ENCODE data around the gene MAPK8.
"Not testable (repeated sequence)": the region's sequence is repeated elsewhere in the genome, so short reads cannot be mapped to it uniquely, and the experiment has no call there.

The MAPK8 gene

DNA sequence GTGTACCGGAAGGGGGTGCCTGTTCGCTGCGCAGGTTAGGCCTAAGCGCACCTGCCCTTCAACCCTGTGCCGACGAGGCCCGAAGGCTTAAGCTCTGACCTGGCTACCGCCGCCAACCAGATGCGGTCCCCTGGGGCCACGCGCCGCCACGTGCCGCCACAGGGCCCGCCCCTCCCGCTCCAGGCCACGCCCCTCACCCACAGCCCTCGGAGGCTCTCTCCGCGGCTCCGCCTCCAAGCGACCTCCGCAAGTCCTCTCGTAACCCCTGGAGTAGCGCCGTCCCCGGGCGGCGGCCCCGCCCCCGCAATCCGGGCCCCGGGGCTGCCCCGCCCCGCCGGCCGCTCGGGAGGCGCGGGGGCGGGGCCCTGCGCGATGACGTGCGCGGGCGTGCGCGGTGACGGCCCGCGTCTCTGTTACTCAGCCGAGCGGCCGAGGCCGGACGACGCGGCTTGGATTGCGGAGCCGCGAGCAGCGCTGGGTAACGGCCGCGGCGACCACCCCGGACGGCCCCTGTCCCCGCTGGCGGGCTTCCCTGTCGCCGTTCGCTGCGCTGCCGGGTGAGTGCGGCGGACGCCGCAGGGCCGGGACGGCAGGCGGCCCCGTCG, at the start of gene MAPK8:
TSS of gene MAPK8 (plus strand) at position 413 of the 605 bp plus-strand sequence. CDS start 94,984 bp downstream, outside the sequence.
- DNase-seq, result peak; percentile 92

DNA sequence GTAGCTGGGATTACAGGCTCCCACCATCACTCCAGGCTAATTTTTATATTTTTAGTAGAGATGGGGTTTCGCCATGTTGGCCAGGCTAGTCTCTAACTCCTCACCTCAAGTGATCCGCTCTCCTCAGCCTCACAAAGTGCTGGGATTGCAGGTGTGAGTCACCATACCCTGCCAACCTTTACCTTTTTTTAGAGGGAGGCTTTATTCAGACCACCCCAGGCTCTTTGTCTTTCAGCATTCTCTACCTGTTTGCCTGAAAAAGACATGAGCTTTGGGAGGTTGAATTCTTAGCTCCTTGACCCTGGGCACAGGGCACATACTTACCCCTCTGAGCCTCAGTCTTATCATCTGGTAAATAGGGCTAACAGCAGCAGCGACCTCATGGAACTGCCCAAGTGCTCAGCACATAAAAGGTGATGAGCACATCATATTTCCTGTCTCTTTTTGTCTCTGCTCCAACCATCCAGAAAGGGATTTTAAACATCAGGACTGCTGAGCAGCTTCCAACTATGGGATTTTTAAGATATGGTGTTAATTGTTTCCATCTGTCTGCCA, 49.0 kb upstream of the MAPK8 start:
- no peak for DNase-seq

DNA sequence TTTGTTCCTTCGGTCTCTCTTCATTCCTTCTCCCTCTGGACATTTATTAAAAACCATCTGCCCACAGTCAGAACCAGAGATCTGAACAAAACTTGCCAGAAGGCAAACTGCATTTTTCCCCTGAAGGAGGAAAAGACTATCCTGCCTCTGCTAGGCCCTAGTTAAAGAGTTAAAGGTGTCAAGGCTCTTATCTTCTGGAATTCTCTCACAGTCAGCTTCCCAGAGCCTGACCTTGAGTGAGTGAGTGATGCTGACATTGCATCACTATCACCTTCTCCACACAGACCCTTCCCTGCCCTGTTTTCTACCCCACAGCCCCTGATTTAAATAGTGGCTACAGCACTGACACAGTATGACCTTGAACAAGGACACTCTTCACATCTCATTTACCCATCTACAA, 48.4 kb upstream of the MAPK8 start:
- no peak for DNase-seq

DNA sequence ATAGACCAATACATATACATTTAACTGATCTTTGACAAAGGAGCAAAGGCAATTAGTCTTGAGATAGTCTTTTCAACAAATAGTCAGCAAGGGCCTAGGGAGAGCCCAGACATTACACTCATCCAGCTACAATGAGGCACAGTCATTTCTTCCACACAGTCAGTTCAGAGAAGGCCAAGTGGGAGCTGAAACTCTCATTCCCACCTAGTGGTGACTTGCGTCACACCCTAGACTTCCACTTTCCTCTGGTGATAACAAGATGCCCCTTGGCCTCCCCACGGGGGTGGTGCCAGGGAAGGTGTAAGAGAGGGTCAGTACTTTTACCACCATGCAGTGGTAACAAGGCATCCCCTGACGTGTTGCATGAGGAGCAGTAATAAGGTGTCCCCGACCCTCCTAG, 39.9 kb upstream of the MAPK8 start:
- DNase-seq, result no peak

DNA sequence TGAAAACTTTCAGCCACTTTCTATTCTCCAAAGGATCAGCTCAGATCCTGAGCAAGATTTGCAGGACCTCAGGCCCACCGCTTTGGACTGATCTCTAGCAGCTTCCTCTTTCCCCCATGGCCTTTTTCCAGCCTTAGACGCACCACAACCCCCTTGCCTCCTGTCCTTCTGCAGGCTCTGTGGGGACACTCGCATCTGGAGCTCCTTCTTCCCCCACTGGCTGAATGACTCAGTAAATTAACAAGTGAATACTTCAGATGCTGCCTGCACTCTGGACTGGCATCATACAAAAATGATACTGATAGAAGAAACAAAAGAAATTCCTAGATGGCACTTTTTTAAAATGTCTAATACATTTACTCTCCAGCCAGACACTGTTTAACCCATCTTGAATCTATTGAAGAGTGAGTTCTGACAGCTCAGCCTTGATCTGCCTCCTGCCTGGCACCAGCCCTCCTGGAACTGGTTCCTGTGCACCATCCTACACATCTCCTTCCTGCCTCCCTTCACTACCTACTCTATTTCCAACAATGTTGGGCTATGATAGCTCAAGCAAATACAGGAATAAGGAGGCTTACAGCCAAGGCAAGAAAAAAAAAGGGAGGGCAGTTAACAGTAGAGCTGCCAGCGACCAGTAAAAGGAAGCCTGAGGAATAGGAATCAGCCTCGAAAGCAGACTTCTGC, 35.3 kb upstream of the MAPK8 start:
- no peak for DNase-seq

DNA sequence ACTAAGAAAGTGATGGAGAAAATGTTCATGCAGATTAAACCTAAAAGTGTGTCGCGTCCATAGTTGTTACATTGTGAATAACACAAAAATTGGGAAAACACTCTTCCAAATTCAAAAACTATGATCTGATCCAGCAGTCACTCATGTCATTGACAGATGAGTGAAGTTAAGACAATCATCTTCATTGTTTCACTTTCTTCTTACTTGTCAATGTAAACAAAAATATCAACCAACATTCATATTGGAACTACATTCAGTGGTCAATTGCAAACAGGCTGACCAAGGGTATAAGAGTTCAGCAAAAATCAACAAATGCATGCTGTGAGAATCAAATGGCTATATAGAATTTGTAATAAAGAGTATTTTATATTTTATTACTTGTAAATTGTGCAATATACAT, 33.8 kb upstream of the MAPK8 start:
- no peak for DNase-seq

DNA sequence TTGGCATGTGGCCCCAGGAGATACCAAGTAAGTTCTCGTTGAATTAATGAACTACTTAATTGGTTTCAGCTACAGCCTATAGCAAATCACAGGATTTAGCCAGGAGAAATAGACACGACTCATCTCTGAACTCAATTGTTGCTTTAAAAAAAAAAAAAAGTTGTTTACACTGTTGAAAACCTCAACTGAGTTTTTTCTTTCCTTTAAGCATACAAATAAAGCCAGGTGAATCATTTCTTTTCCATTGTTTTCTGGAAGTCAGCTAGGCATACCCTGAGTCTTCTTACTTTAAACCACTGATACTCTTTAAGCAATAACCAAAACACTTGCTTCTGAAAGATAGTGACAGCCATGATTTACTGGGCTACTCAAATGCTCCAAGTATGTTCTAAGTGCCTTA, 32.7 kb upstream of the MAPK8 start:
- no peak for DNase-seq

DNA sequence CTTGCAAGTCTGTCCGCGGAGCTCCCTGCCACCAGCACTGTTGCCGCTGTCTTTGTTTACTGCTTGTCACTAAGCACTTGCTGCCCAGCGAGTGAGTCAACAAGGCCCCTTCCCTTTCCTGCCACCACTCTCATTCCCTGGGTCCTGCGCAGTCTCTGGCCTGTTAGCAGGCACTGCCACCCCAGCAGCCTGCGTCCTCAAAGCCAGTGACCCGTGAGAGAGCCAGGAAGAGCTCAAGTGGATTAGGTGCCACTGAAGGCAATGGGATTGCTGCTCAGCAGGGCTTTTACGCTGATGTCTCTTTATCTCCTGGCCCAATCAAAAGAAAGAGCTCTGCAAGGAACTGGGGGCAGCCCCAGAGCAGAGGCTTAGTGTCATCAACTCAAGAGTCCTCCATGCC, 31.8 kb upstream of the MAPK8 start, which contains the start of gene FRMPD2:
TSS of gene FRMPD2 (minus strand) at position 61 of the 400 bp plus-strand sequence. CDS start 129 bp downstream, outside the sequence.
- DNase-seq, result no peak

DNA sequence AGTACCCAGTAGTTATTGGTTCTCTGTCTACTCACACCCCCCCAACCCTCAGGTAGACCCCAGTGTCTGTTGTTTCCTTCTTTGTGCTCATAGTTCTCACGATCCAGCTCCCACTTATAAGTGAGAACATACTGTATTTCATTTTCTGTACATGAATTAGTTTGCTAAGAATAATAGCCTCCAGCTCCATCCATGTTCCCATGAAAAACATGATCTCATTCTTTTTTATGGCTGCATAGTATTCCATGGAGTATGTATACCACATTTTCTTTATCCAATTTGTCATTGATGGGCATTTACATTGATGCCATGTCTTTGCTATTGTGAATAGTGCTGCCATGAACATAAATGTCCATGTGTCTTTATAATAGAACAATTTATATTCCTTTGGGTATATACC, 29.4 kb upstream of the MAPK8 start:
- no peak for DNase-seq

DNA sequence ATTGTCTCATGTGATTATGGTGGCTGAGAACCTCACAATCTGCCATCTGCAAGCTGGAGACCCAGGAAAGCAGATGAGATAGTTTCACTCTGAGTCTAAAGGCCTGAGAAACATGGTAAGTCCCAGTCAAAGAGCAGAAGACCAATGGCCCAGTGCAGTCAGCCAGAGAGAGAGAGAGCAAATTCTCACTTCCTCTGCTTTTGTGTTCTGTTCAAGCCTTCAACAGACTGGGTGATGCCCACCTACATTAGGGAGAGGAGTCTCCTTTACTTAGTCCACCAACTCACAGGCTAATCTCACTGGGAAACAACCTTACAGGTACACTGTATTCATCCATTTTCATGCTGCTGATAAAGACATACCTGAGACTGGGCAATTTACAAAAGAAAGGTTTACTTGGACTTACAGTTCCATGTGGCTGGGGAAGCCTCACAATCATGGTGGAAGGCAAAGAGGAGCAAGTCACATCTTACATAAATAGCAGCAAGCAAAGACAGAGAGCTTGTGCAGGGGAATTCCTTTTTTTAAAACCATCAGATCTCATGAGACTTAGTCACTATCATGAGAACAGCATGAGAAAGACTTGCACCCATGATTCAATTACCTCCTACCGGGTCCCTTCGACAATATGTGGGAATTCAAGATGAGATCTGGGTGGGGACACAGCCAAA, 27.3 kb upstream of the MAPK8 start:
- DNase-seq, result no peak

DNA sequence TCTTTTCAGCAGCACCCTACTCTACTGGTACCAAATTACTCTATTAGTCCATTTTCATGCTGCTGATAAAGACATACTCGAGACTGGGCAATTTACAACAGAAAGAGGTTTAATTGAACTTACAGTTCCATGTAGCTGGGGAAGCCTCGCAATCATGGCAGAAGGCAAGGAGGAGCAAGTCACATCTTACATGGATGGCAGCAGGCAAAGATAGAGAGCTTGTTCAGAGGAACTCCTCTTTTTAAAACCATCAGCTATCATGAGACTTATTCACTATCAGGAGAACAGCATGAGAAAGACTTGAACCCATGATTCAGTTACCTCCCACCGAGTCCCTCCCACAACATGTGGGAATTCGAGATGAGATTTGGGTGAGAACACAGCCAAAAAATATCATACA, 24.8 kb upstream of the MAPK8 start:
- DNase-seq, result not testable (repeated sequence)

DNA sequence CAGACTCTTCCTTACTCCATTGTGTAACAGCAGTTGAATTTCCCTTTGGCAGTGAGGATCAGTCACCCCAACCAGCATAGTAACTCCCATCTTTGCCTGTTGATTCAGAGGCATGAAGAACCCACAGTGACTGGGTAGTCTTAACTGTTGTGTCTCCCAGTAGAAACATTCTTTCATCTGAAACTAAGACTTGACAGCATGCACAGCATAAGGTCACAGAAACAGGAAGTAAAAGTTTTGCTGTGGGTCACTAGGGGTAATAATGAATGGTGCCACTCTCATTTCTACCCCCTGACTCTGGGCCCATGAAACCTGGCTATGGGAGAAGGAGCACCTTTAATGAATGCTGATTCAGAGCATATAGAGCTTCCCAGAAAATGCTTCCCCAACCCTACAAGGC, 23.6 kb upstream of the MAPK8 start:
- DNase-seq, result no peak

DNA sequence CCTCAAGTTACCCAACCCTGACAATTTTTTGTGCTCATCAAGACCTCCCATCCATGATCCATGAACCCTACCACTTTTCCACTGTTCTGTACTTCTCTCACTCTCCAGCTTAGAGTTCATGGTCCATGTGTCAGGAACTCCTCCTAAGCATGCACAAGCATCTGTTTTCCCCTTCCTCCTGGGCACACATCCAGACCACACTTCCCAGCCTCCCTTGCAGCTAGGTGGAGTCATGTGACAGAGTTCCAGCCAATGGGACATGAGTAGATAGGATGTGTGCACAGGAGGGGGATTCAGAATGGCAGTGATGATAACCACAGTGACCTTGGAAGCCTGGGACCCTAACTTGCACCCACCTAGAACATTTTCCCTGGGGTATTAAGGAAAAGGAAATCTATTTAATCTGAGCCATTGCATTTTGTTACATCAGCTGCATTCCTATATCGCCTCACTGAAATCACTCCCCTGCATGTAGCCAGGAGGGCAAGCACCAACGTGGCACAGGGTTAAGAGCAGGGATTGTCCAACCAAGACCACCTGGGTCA, 22.4 kb upstream of the MAPK8 start:
- DNase-seq, result no peak

DNA sequence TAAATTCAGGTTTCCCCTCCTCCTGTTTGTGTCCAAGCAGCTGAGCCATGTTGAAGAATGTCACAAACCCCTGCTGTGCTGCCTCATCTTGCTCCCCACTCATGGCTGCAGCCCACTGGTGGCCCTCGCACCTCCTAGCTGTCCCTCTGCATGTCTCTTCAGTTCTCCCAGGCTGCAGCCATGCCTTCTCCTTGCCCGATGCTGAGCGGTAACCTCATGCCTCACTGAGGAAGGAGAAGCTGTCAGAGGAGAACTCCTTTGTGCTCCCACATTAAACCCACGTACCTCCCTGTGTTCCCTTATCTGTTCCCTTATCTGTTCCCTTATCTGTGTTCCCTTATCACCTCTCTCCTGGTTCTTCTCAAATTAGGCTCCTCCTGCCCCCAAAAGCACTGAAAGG, 21.7 kb upstream of the MAPK8 start:
- no peak for DNase-seq

DNA sequence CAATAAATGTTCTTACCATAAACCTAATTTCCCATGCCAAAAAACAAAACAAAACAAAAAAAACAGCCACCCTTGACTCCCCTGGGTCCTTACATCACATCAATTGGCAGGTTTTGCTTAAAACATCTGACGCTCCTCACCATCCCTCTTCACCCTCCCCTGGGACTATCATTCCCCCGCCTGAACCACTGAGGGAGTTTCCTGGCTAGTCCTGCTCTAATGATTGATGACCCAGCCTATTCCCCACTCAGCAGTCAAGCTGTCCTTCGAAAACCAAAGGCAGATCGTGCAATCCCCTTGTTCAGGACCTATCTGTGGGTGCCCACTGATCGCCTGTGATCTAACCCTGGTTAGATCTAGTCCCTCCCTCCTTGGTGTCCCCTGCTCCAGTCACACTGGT, 20.8 kb upstream of the MAPK8 start:
- DNase-seq, result no peak

DNA sequence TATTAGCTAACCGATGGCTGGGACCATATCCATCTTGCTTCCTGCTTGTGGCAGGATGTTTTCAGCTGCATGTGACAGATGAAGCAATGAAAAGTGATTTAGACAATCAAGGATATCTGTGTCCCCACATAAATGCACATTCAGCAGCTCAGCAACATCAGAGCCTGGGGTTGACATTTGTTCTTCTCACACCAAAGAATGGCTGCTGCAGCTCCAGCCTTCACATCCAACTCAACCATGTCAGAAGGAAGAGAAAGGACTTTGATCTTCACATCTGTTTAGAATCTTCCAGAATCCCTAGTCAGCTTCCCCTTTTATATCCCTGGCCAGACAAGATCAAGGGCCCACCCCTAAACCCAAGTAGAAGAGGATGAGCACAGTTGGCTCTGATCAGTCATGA, 20.1 kb upstream of the MAPK8 start:
- DNase-seq, result no peak

DNA sequence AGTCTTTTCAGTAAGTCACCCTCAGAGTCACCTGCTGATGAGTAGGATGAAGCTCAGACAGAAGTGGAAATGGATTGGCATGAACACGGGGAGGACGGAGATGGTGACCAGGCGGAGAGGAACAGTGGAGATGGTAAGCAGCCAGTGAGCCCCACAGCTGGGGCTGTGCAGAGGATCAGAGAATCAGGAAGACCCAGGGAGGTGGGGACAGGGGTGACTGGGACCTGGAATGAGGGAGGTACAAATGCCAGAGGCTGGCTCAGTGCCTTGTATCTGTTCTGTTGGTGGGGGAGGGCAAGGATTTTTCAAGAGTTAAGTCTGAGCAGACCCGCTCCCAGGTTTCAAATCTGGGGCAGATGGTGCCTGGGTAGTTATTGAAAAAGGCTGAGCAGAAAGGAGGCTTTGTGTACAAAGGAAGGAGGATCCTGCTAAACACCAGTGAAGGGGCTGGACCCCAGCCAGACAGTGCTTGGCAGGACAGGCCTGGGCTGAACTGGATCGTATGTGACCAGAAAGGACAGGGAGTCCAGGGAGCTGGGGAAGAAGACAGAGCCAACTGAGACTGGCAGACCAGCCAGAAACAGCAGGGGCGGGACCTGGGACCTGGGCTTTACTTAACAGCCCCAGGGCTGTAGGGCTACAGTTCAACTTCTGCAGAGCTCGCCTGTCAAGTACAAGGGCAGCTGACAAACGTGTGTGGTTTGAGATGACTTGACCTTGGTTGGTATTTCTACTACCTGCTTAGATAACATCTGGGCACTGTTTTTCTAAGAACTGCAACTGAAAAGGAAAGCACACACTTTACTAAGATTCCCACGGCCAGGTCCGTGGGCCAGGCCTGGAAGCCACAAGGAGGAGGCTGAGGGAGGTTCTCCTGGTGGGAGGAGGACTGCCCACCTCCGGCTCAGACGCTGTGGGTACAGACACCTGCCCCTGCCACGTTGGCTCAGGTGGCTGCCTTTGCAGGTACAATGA, 18.8 kb upstream of the MAPK8 start:
- DNase-seq, result no peak

DNA sequence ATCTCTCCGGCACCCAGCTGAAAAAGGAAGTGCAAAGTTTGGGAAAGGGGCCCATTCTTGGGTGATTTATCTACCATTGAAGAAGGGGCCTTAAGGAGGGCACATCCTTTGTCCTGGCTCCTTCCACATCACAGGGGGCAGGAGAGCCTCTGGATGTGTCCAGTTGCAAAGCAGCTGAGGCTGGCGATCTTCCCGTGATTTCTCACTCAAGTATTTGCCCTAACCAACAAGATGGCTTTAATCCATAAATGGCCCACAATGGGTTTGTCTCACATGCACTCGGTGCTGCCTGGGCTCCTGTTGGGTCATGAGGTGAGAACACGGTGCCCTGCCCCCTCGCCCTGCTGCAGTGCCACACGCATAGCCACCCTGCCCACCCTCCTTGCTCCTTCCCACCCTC, 17.8 kb upstream of the MAPK8 start:
- DNase-seq, result no peak

DNA sequence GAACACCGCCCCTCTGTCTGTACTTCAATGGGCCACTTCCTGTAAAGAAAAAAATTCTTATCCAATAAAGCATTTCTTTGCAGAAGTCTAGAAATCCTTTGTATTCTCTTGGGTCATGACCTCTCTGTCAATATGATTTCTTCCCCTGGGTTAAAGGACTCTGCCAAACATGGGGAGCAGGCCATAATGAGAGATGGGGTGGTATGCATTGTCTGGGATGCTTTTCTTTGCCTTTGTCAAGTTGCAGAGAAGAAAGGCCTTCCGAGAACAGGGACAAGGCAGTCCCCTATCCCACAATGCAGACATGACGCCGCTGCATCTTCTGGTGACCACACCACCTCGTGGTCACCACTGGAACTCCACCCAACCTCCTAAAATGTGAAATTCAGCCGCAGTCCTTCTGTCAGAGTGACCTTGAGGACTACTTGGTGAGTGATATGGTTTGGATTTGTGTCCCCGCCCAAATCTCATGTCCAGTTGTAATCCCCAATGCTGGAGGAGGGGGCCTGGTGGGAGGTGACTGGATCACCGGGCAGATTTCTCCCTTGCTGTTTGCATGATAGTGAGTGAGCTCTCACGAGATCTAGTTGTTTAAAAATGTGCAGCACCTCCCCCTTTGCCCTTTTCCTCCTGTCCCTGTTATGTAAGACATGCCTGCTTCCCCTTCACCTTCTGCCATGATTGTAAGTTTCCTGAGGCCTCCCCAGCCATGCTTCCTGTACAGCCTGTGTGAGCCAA, 16.8 kb upstream of the MAPK8 start:
- DNase-seq, result peak; percentile 27

DNA sequence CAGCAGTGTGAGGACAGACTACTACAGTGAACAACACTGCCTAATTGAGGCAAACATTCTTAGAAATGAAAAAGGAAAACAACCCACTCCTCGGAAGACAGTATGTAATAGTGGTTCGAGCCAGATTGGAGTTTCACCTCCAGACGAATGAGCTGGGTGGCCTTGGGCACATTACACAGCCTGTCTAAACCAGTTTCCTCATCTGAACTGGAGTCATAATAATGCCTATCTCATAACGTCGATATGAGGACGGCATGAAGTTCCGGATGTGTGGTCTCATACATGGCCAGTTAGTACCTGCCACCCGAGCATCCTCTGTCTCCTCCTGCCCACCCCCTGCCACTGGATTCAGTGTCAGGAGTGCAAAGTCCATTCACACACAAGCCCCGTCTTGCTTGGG, 16.2 kb upstream of the MAPK8 start:
- DNase-seq, result no peak

DNA sequence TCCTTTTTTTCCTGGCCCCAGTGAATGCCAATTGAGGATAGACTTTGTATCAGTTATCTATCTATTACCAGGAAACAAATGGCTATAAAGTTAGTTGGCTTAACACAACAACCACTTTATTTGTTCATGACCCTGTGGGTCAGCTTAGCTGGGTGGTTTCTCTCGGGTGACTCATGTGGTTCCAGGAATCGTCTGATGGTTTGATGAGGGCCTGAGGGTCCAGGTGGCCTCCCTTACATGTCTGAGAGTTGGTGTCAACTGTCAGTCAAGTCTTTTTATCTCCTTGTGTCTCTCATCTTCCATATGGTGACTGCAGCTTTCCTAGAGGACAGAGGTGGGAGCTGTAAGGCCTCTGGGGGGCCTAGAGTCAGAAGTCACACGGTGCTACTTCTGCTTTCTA, 15.3 kb upstream of the MAPK8 start:
- no peak for DNase-seq

DNA sequence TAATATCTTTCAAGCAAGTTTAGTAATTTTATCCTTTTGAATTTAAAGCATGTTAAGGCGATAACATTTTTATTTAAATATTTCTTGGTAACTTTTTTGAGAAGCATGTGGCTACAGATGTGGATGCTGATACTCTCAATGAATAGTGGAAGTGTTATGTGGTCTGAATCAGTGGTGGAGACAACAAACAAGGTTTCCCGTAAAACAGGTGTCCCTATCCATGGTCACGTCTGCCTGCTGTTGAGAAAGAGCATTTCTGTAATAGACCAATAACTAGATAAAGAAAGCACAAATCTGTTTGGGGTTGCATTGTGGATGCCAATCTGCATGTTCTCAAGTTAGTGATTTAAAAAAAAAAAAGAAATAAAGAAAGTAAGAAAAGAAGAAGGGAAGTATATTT, 13.9 kb upstream of the MAPK8 start:
- no peak for DNase-seq
